Stimulated activated CD4-positive, alpha-beta T cell treated with anti-CD3 and anti-CD28 coated beads, Interleukin-15, amount 100 ng/mL, for 24 hours (primary cell): Measurements from ENCODE around the gene FLVCR2.
"Not testable (repeated sequence)": the region's sequence is repeated elsewhere in the genome, so short reads cannot be mapped to it uniquely, and the experiment has no call there.

Source experiments
- DNase-seq: peaks from one replicate; pipeline ENCODE4 v3.0.0-alpha.2; 2020

Gene FLVCR2

GRCh38 chr14:75600100-75600499, 21.7 kb downstream of the FLVCR2 start:
- DNase-seq, result not testable (repeated sequence)

GRCh38 chr14:75601061-75601460, 22.6 kb downstream of the FLVCR2 start:
- DNase-seq, result not testable (repeated sequence)

- no peak for DNase-seq
Observed at GRCh38 chr14:75602503-75602902, 24.1 kb downstream of the FLVCR2 start.

GRCh38 chr14:75604979-75605851, 26.8 kb downstream of the FLVCR2 start:
- DNase-seq, result no peak

- DNase-seq, result no peak
Observed at GRCh38 chr14:75605916-75606315, 27.5 kb downstream of the FLVCR2 start.

- no peak for DNase-seq
Observed at GRCh38 chr14:75607044-75607443, 28.6 kb downstream of the FLVCR2 start.

GRCh38 chr14:75607842-75608640, 29.6 kb downstream of the FLVCR2 start:
- no peak for DNase-seq

GRCh38 chr14:75609116-75609515, 30.7 kb downstream of the FLVCR2 start:
- DNase-seq, result no peak

GRCh38 chr14:75609606-75610475, 31.4 kb downstream of the FLVCR2 start:
- DNase-seq, result peak; percentile 4

- DNase-seq, result no peak
Observed at GRCh38 chr14:75610834-75611233, 32.4 kb downstream of the FLVCR2 start.

- no peak for DNase-seq
Observed at GRCh38 chr14:75612157-75612556, 33.7 kb downstream of the FLVCR2 start.

- no peak for DNase-seq
Observed at GRCh38 chr14:75614179-75614578, 35.8 kb downstream of the FLVCR2 start.

GRCh38 chr14:75615200-75615599, 36.8 kb downstream of the FLVCR2 start:
- DNase-seq, result no peak

- DNase-seq, result no peak
Observed at GRCh38 chr14:75619548-75619947, 41.1 kb downstream of the FLVCR2 start.

- DNase-seq, result no peak
Observed at GRCh38 chr14:75625034-75625433, 46.6 kb downstream of the FLVCR2 start.

GRCh38 chr14:75626396-75626795, 48.0 kb downstream of the FLVCR2 start:
- DNase-seq, result no peak

GRCh38 chr14:75626863-75627262, 48.4 kb downstream of the FLVCR2 start:
- no peak for DNase-seq

- DNase-seq, result no peak
Observed at GRCh38 chr14:75627406-75627805, 49.0 kb downstream of the FLVCR2 start.

GRCh38 chr14:75628816-75629215, 50.4 kb downstream of the FLVCR2 start:
- DNase-seq, result no peak

GRCh38 chr14:75630695-75631452, 52.5 kb downstream of the FLVCR2 start:
- DNase-seq, result no peak

- DNase-seq, result no peak
Observed at GRCh38 chr14:75631453-75631831, 53.0 kb downstream of the FLVCR2 start.

- DNase-seq, result no peak
Observed at GRCh38 chr14:75634848-75635247, 56.4 kb downstream of the FLVCR2 start.
